ENCODE measurements around the gene DNAJC1.

- TF ChIP-seq POLR2AphosphoS5 (IDR thresholded peaks at IDR 0.05; ENCODE audit: low read depth, low read length) = no peak
- no peak for TF ChIP-seq REST (IDR thresholded peaks at IDR 0.05; ENCODE audit: insufficient read depth in 1 of 2, low read depth in 2 of 2, low read length in 2 of 2)
- no peak for TF ChIP-seq TAF1 (IDR thresholded peaks at IDR 0.05; ENCODE audit: borderline replicate concordance, insufficient read depth, low read length)
- no peak for TF ChIP-seq FOXP2 (optimal IDR thresholded peaks at IDR 0.05; ENCODE audit: borderline replicate concordance, extremely low read depth, extremely low read length, insufficient read depth)
Observed at GRCh38 chr10:21954690-21955089, 48.8 kb downstream of the DNAJC1 start.

All from PFSK-1 (cell line).